ENCODE data around the gene ZNF580. TPM values are rescaled to one million over a fixed set of nuclear protein-coding genes. Genes with fewer than 3 reads are reported as not detected.

Gene ZNF580
- total RNA-seq, 1 experiment from 2014 or later = 55.3 TPM

DNA sequence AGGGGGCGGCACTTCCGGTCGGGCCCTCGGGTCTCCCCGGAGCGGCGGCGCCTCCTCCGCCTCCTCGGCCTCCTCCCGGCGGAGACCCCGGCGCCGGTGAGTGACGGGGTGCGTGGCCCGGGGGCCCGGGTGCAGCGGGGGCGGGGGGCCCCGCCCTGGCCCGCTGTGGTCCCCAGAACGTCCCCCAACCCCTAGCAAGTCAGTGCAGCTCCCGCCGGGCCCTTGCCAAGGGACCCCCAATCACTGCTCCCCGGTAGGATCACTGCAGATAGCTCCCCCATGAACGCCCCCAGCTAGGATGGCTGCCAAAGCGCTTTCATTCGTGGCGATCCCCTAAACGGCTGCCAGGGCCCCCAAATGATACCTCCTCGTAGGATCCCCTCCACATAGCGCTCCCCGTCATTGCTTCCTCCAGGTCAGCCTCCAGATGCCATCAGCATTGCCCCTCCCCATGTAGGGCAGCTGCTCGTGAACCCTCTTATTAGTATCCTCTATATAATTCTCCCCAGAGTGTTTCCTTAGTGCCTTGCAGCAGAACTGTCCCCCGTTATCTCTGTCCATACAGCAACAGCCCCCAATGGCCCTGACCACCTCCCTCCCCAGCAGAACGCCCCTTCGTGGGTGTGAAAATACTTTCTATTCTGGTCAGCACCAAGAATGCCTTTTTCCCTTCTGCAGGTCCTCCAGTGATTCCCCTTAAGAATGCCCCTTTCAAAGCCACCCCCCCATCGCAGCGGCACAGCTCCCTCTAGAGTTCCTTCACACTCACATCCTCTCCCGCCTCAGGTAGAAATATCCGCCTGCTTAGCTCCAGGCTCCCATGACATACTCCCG lies 34.9 kb upstream of the ZNF580 start, which contains the start of gene ZNF865:
Gene ZNF865, plus strand, starts transcription at position 11 of the 834 bp plus-strand sequence. CDS start 7,972 bp downstream, outside the sequence.
- DNase-seq (ENCODE audit: low read depth) = peak; percentile 85

DNA sequence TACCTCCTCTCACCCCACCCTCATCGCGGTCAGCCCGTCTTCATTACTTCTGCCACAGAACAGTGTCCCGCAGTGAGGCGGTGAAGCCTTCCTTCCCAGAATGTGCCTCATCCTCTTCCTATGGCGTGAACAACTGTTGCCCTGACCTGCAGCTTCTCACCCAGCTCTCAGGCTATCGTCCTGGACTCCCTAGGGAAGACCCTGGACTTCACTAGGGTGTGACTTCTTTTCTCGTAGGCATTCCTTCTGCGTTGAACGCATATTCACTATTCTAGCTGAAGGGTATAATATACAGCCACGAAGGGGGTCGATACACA lies 34.4 kb upstream of the ZNF580 start:
- DNase-seq (ENCODE audit: low read depth) = no peak

DNA sequence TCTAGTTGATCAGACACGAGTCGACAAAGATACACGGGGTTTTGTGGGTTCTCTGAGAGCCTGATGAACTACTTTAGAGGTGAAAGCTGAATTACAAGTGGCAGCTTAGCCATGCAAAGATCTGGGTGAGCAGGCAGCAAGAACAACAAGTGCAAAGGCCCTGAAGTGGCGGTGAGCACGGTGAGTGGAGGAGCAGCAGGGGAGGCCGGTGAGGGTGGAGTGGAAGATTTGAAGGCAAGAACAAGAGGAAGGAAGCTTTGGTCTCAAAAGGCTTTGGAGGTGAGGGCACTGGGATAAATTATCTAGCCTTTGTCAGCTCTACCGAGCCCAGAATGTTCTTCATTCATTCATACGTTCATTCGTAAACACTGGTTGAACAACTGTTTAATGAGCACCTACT lies 34.0 kb upstream of the ZNF580 start:
- DNase-seq (ENCODE audit: low read depth) = no peak

GRCh38 chr19:55609326-55609725 lies 31.5 kb upstream of the ZNF580 start:
- no peak for DNase-seq (ENCODE audit: low read depth)

DNA sequence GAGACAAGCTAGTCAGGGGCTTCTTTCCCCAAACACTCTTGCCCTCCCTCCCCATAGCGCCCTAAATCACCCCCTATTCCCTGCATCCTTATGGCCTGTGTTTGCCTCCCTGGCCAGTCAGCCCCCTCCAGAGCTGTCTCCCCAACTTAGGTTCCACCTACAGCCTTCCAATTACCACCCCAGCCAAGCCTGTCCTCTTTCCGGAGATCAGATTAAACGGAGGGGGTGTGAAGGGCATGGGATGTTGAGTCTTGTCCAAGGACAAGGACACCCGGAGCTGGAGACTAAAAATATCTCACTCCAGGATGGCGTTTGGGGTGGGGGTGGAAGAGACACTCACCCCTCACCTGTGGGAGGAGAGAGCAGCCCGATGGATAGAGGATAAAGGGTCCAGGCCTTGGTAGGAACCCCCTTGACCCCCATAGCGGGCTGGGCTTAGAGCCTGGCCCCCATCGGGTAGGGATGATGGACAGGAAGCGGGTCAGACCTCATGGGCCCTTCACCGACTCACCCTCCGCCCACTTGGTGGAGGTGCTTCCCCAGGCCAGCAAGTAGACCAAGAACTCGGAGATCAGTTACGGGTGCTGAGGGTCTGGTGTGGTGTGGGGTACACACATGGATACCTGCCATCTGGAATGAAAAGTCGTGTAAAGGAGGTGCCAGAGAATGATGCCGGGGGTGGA lies 29.4 kb upstream of the ZNF580 start:
- DNase-seq (ENCODE audit: low read depth) = no peak

- no peak for DNase-seq (ENCODE audit: low read depth)
Observed at GRCh38 chr19:55611983-55612645, 28.7 kb upstream of the ZNF580 start.

GRCh38 chr19:55613396-55613795 lies 27.4 kb upstream of the ZNF580 start:
- DNase-seq (ENCODE audit: low read depth) = no peak

- DNase-seq (ENCODE audit: low read depth) = no peak
Observed at GRCh38 chr19:55613930-55614710, 26.7 kb upstream of the ZNF580 start.

DNA sequence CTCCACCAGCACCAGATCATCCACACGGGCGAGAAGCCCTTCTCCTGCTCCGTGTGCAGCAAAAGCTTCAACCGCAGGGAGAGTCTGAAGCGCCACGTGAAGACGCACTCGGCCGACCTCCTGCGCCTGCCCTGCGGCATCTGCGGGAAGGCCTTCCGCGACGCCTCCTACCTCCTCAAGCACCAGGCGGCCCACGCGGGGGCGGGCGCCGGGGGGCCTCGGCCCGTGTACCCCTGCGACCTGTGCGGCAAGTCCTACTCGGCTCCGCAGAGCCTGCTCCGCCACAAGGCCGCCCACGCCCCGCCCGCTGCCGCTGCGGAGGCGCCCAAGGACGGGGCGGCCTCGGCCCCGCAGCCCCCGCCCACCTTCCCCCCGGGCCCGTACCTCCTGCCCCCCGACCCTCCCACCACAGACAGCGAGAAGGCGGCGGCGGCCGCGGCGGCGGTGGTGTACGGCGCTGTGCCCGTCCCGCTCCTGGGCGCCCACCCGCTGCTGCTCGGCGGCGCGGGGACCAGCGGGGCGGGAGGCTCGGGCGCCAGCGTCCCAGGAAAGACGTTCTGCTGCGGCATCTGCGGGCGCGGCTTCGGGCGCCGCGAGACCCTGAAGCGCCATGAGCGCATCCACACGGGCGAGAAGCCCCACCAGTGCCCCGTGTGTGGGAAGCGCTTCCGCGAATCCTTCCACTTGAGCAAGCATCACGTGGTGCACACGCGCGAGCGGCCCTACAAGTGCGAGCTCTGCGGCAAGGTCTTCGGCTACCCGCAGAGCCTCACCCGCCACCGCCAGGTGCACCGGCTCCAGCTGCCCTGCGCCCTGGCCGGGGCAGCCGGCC lies 25.9 kb upstream of the ZNF580 start:
- no peak for DNase-seq (ENCODE audit: low read depth)

GRCh38 chr19:55615543-55616394 lies 25.0 kb upstream of the ZNF580 start:
- no peak for DNase-seq (ENCODE audit: low read depth)

GRCh38 chr19:55616395-55616875 lies 24.4 kb upstream of the ZNF580 start:
- DNase-seq (ENCODE audit: low read depth) = no peak

DNA sequence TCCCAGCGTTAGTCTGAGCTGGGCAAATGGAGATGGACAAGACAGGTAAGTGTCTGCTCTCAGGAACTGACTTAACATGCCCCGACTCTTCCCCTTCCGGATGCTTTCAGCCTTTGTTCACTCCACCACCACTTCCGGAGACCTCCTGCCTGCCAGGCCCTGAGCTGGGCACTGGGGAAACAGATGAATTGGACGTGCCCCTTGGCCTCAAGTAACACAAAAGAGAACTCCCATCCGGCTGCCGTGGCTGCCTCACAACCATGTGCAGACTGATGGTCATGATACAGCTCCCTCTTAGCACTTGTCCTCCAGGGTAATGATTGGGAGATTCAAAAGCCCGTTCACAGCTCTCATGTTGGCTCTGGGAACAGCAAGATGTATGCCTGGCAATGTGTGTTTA lies 23.4 kb upstream of the ZNF580 start:
- peak; percentile 37 for DNase-seq (ENCODE audit: low read depth)

GRCh38 chr19:55618426-55618825 lies 22.4 kb upstream of the ZNF580 start:
- no peak for DNase-seq (ENCODE audit: low read depth)

GRCh38 chr19:55619286-55619685 lies 21.5 kb upstream of the ZNF580 start:
- no peak for DNase-seq (ENCODE audit: low read depth)

DNA sequence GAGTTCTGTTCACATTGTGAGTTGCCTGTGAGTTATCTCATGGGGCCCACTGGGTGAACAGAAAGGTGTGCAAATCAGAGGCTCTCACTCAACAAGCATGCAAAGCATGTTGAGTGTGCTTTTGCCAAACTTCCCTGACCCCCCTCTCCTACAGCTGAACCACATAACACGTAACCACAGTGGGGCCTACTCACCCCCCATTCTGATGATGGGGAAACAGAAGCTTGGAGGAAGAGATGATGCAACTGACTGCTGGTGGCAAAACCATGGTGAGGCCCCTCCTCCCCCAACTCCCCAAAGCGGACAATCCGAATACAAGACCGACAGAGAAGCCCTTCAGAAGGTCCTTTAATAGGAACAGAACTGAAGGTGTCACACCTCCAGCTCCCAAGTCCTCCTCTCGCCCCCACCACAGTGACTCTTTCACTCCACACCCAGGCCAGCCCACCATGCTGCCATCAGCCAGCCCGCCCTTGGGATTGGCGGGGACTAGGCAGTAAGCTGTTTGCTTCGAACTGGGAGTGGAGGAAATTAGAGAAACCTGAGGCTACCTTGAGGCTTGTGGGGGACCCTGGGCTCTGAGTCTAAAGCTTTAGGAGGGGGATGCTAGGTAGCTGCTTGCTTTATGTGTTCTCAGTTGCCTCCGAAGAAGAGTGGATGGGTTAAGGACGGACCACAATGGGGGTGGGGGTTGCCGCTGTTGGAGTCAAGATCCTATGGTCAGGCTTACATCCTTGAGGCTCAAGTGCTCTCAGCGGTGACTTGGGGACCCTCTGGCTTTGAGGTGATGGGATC lies 20.2 kb upstream of the ZNF580 start:
- DNase-seq (ENCODE audit: low read depth) = no peak

GRCh38 chr19:55621205-55621672 lies 19.6 kb upstream of the ZNF580 start:
- no peak for DNase-seq (ENCODE audit: low read depth)

DNA sequence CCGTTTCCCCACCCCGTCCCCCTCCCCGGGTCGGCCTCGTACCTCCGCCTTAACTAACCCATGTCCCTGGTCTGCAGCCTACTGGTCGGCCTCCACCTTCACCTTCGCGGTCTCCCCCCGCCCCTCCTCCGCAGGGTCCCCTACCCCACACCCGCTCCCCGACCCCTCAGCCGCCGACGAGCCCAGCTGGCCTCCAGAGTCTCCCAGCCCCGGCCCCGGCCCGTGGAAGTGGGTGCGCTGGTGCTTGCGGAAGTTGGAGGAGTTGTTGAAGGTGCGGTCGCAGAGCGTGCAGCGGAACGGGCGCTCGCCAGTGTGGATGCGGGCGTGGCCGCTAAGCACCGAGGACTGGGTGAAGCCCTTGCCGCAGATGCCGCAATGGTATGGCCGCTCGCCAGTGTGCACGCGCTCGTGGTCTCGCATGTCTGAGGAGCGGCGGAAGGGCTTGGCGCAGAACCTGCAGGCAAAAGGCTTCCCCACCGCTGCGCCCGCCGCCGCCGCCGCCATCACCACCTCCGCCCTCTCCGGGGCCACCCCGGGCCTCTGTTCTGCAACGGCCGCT lies 19.1 kb upstream of the ZNF580 start:
- DNase-seq (ENCODE audit: low read depth) = no peak

All from HT1080 (cell line).